ENCODE results near the gene HMCN2. TPM values are rescaled to one million over a fixed set of nuclear protein-coding genes. Genes with fewer than 3 reads are reported as not detected.
"Not testable (repeated sequence)": the region's sequence is repeated elsewhere in the genome, so short reads cannot be mapped to it uniquely, and the experiment has no call there.

Gene HMCN2
- total RNA-seq, 6 experiments from 2014 or later = under 0.01 to 0.05 (median 0.02) TPM; not detected in 3

DNA sequence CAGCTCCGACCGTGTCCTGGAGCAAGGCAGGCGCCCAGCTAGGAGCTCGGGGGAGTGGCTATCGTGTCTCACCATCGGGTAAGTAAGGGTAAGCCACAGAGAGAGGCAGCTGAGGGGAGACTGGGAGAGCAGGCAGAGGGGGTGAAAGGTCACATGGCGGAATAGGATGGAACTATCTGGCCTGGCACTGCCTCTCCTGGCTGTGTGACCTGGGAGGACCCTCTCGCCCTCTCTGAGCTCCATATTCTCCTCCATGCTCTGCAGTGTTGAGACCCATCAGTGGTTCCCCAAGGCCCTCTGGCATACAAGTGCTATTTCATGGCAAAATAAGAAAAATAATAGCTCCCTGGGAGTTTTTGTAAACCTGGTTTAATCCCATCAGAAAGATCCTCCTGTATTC is 135.3 kb downstream of the HMCN2 start:
- Mint-ChIP-seq H3K36me3 (ENCODE audit: low read depth) (peaks cover 4% of the 10 kb centered on the region; the same call in 1 of the 2 replicates), H3K9me3 (no peaks in the 10 kb centered on the region), H3K4me1 (ENCODE audit: low read depth) (no peaks in the 10 kb centered on the region), H3K27me3 (ENCODE audit: insufficient read depth) (peaks cover 25% of the 10 kb centered on the region), H3K27ac (no peak overlapping the region), H3K4me3 (no peak overlapping the region)
- TF ChIP-seq, protein P1, sequence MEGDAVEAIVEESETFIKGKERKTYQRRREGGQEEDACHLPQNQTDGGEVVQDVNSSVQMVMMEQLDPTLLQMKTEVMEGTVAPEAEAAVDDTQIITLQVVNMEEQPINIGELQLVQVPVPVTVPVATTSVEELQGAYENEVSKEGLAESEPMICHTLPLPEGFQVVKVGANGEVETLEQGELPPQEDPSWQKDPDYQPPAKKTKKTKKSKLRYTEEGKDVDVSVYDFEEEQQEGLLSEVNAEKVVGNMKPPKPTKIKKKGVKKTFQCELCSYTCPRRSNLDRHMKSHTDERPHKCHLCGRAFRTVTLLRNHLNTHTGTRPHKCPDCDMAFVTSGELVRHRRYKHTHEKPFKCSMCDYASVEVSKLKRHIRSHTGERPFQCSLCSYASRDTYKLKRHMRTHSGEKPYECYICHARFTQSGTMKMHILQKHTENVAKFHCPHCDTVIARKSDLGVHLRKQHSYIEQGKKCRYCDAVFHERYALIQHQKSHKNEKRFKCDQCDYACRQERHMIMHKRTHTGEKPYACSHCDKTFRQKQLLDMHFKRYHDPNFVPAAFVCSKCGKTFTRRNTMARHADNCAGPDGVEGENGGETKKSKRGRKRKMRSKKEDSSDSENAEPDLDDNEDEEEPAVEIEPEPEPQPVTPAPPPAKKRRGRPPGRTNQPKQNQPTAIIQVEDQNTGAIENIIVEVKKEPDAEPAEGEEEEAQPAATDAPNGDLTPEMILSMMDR (IDR thresholded peaks at IDR 0.05) = no peak
- DNase-seq = no peak

DNA sequence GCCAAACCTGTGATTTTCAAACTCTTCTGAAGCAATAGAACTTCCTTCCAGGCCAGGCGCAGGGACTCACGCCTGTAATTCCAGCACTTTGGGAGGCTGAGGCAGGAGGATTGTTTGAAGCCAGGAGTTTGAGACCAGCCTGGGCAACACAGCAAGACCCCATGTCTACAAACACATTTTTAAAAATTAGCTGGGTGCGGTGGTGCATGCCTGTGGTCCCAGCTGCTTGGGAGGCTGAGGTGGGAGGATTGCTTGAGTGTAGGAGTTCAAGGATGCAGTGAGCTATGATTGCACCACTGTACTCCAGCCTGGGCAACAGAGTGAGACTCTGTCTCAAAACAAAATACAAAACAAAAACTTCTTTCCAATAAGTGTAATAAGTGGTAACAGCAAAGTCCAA is 136.2 kb downstream of the HMCN2 start:
- H3K27me3 Mint-ChIP-seq (ENCODE audit: insufficient read depth) = peaks cover 21% of the 10 kb centered on the region
- H3K4me3 Mint-ChIP-seq; DNase-seq; H3K36me3 Mint-ChIP-seq (ENCODE audit: low read depth); H3K9me3 Mint-ChIP-seq; H3K4me1 Mint-ChIP-seq (ENCODE audit: low read depth); H3K27ac Mint-ChIP-seq: not testable (repeated sequence)

DNA sequence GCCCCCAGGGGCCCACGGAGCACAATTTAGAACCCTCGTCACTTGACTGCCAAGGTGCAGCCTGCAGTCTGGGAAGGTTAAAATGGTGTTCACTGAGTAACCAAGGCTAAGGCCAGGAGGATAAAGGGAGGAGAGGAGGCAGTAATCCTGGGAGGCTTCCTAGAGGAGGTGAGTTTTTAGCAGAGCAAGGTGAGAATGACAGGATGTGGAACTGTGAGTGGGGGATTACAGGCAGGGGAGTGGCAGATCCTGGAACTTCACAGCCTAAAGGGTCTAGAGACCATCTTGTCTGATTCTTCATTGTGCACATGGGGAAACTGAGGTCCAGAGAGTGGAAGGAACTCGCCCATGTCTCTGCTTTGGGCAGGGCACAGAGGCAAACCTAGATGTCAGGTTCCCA is 136.7 kb downstream of the HMCN2 start:
- no peak for DNase-seq
- Mint-ChIP-seq H3K4me3 (no peak overlapping the region), H3K27me3 (ENCODE audit: insufficient read depth) (peaks cover 24% of the 10 kb centered on the region), H3K27ac (no peak overlapping the region), H3K36me3 (ENCODE audit: low read depth) (no peaks in the 10 kb centered on the region), H3K4me1 (ENCODE audit: low read depth) (no peaks in the 10 kb centered on the region), H3K9me3 (no peaks in the 10 kb centered on the region)
- TF ChIP-seq, protein P1 (IDR thresholded peaks at IDR 0.05) = no peak

DNA sequence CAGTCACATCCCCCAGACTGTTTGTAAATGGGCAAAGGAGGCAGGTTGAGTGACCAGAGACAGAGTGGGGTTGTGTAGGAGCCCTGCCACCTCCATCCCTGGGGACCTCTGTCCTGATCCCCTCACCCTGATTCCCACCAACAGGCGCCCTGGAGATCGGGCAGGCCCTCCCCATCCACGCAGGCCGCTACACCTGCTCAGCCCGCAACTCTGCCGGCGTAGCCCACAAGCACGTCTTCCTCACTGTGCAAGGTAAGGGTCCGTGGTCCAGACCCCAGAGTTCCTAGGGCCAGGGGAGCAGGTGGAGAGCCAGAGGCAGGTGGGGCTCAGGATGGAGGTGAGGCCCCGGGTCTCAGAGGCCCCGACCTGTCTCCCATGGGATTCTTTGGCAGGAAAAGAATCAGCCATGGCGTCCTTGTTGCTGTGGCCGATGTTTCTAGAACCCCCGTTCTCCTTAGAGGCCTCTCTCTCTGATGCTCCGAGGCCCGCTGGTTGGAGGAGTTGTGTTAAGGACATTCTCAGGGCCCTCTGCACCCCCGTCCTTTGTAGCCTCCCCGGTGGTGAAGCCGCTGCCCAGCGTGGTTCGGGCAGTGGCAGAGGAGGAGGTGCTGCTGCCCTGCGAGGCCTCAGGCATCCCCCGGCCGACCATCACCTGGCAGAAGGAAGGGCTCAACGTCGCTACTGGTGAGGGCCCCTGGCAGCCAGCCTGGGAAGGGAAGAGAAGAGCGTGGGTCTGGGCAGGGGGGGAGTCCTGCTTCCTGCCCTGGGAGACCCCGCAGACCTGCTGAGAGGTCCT is 137.3 kb downstream of the HMCN2 start:
- TF ChIP-seq, protein P1 (IDR thresholded peaks at IDR 0.05) = no peak
- H3K4me3 Mint-ChIP-seq = no peak overlapping the region
- no peaks in the 10 kb centered on the region for H3K4me1 Mint-ChIP-seq (ENCODE audit: low read depth)
- H3K36me3 Mint-ChIP-seq (ENCODE audit: low read depth) = no peaks in the 10 kb centered on the region
- H3K9me3 Mint-ChIP-seq = no peaks in the 10 kb centered on the region; the same call in 1 of the 2 replicates
- H3K27ac Mint-ChIP-seq = no peak overlapping the region
- H3K27me3 Mint-ChIP-seq (ENCODE audit: insufficient read depth) = peaks cover 29% of the 10 kb centered on the region
- DNase-seq = no peak

DNA sequence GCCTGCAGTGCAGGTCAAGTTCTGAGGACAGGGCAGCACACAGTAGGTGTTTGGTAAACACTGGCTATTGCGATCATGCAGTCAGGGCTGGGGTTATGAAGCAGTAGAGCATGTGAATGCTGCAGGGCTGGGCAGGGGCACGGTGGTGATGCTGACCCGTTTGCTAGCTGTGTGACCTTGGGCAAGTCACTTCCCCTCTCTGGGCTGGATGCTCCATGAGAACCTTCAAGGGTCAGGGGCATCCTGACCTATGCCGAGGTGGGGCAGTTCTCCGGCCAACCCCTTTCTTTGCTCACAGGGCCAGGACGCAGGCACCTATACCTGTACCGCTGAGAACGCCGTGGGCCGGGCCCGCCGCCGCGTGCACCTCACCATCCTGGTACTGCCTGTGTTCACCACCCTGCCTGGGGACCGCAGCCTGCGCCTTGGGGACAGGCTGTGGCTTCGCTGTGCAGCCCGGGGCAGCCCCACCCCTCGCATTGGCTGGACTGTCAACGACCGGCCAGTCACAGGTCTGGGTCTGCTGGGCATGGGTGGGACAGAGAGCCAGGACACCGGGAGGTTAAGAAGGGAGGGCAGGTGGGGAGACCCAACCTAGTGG is 140.2 kb downstream of the HMCN2 start:
- H3K27ac Mint-ChIP-seq = no peak overlapping the region
- H3K36me3 Mint-ChIP-seq (ENCODE audit: low read depth) = no peaks in the 10 kb centered on the region
- TF ChIP-seq, protein P1 (IDR thresholded peaks at IDR 0.05) = no peak
- no peaks in the 10 kb centered on the region; the same call in 1 of the 2 replicates for H3K9me3 Mint-ChIP-seq
- H3K27me3 Mint-ChIP-seq (ENCODE audit: insufficient read depth) = peaks cover 36% of the 10 kb centered on the region
- H3K4me1 Mint-ChIP-seq (ENCODE audit: low read depth) = peaks cover 6% of the 10 kb centered on the region
- H3K4me3 Mint-ChIP-seq = no peak overlapping the region
- no peak for DNase-seq

DNA sequence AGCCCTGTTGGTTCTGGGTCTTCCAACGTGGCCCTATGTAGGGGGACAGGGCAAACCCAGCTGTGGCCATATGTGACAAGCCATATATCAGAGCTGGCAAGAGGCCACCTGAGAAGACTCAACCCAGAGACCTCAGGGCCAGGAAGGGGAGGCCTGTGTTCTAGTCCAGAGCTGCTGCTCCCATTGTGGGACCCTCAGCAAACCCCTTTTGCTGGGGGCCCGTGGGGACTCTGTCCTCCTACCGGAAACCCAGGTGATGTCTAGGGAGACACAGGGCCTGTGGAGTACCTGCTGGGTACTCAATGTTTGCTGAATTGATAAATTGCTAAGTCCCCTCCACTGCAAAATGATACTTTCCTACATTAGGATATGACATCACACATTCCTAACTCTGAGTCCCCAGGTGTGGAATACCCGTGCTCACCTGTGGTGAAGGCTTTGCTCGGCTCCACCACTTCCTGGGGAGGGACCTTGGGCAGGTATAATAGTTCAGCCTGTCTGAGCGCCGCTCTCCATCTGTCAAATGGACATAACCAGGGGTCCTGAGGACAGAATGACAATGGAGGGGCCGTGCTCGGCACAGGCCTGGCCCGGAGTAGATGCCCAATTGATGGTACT is 140.8 kb downstream of the HMCN2 start:
- H3K27ac Mint-ChIP-seq = no peak overlapping the region
- no peaks in the 10 kb centered on the region for H3K36me3 Mint-ChIP-seq (ENCODE audit: low read depth)
- DNase-seq = no peak
- no peaks in the 10 kb centered on the region; the same call in 1 of the 2 replicates for H3K9me3 Mint-ChIP-seq
- H3K4me1 Mint-ChIP-seq (ENCODE audit: low read depth) = peaks cover 12% of the 10 kb centered on the region
- H3K27me3 Mint-ChIP-seq (ENCODE audit: insufficient read depth) = peaks cover 31% of the 10 kb centered on the region
- no peak overlapping the region for H3K4me3 Mint-ChIP-seq
- TF ChIP-seq, protein P1 (IDR thresholded peaks at IDR 0.05) = no peak
